Measurements from ENCODE around the gene ADK.
"Not testable (repeated sequence)": the region's sequence is repeated elsewhere in the genome, so short reads cannot be mapped to it uniquely, and the experiment has no call there.

The ADK gene

GRCh38 chr10:74433595-74433956 is 282.6 kb downstream of the ADK start:
- DNase-seq, result no peak

DNA sequence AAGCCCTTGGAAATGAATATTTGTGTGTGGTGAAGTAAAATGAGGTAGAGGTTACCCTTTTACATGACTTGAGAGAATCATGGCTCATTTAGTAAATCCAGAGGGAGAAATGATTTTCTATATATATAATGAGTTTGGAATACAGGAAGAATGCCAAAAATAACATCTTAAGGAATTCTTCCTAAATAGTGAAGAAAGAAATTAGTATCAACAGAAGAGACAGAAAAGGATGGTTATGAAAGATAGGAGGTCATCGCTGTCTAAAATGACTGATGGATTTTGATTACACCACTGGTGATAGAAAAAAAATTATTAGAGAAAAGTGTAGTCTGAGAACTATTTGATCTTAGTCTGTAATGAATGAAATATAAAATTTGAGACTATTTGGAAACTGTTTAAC is 283.0 kb downstream of the ADK start:
- DNase-seq, result no peak

DNA sequence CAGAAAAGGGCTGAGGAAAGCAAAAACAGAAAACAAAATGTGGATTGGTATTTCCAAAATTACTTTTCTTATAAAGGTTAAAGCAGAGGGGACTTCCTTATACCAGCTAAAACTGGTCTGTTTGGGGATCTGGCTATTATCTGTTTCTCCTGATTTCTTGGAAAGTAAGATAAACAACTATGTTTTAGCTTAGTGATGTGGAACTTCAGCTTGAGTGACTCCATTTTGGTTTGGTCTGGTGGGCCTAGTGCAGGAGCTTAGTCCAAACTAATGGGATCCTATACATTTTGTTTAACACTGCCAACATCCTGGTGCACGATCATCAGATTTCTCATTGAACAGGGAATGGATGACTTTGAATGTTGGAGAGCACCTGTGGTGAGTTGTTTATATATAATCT is 283.5 kb downstream of the ADK start:
- DNase-seq, result no peak

- DNase-seq, result no peak
Observed at GRCh38 chr10:74436523-74437170, 285.6 kb downstream of the ADK start.

DNA sequence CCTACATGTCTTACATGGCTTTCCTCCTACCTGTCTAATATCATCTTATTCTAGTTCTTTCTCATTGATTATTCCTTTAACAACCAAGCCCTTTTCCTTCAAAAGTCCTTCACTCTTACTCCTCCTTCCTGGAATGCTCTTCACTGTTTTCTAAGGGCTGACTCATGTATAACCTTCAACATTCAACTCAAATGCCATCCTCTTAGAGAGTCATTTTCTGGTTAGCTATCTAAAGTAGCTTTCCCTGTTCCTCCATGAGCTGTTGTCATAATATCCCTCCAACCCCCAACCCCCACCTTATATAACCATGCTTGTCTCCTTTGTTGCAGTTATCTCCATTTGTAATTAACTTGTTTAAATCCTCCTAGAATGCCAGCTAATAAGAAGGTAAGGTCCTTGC is 286.8 kb downstream of the ADK start:
- no peak for DNase-seq

GRCh38 chr10:74439213-74439612 is 288.2 kb downstream of the ADK start:
- DNase-seq, result no peak

DNA sequence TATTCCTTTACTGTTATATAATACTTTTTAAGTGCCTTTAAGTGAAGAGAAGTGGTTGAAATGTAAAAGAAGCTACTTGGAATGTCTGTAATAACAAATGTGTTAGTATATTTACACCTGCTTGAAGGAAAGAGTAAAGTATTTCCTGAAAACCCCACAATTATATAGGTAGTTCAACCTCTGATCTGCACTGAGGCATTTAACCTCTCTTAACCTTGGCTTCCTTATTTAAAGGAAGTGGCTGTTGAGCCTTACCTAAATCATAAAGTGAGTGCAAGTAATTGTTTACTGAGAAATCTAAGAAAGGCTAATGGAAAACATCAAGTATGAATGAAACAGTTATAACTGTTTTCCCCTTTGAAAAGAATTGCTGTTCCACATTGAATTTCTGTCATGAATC is 294.5 kb downstream of the ADK start:
- no peak for DNase-seq

DNA sequence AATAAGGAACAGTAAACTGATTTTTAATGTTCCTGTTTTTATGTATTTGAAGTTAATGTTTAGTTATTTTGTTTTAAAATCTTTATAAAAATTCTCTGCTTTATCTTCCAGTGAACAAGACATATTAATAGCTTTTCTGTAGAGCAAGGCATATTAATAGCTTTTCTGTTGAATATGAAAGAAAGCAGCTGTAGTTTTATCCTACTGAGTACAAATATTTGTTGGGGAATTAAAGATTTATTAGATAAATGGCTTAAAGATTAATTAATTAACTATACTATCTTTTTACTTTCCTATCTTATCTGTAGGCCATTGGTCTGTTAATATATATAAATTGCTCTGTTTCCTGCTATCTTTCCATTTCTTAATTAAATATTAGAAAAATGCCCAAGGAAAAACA is 299.6 kb downstream of the ADK start:
- no peak for DNase-seq

DNA sequence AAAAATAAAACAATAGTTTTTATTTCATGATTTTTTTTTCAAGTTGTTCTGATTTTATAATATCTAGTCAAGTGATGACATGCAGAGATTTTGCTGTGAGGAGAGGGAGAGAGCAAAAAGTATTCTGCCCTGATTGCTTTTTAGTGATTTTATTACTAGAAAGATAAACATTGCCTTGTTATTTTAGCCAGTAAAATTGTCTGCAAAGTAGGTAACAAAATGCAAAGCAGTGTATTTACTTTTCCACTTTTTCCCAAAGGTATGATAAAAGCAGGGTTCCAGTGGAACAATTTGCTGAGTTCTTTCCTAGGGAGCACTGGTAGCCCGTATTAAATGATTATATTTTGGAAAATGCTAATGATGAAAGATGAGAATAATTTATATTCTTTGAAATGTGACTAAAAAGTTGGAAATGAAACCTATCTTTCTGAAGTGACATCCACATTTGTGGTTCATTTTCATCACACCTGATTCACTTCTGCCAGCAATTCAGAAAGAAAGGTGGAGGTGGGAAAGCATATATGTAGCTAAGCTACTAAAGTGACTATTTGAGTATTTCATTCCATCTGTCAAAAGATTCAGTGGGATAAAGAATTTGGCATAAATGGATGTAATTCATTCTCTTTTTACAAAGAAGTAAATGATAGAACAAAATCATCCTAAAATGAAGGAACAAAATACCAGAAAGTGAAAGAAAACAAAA is 300.3 kb downstream of the ADK start:
- no peak for DNase-seq

- DNase-seq, result no peak
Observed at GRCh38 chr10:74453169-74453568, 302.1 kb downstream of the ADK start.

GRCh38 chr10:74457478-74457877 is 306.5 kb downstream of the ADK start:
- DNase-seq, result not testable (repeated sequence)

DNA sequence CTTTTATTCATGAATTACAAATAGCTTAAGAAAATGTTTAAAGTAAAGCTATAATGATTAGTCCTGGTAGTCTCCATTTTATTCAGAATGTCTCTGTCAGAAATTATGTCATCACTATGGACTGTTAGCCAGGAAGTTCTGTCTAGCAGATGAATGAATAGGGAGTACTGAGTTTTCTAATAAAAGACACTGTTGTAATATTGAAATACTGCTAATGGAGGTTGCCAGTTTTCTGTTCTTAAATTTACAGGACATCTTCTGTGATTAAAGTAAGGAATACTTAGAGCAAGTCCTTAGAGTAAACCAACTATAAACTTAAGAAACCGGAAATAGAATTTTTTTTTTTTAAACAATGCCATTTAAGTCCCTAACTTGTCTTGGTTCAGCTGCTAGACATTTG is 309.8 kb downstream of the ADK start:
- no peak for DNase-seq

DNA sequence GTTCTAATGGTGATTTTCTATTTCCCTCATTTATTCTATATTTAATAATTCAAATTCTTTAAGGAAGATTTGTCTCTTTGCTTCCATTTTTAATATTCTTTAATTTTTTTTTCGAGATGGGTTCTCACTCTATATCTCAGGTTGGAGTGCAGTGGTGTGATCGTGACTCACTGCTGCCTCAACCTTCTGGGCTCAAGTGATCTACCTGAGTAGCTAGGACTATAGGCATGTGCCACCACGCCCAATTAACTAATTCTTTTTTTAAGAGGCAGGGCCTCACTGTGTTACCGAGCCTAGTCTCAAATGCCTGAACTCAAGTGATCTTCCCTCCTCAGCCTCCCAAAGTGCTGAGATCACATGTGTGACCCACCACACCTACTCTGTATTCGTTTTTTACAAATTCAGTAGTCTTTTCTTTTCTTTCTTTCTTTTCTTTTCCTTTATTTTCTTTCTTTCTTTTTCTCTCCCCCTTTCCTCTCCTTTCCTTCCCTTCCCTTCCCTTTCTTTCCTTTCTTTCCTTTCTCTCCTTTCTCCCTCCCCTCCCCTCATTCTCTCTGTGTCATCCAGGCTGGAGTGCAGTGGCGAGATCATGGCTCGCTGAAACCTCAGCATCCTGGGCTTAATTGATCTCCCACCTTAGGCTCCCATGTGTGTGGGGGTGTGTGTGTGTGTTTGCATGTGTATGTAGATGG is 323.1 kb downstream of the ADK start:
- DNase-seq, result no peak

DNA sequence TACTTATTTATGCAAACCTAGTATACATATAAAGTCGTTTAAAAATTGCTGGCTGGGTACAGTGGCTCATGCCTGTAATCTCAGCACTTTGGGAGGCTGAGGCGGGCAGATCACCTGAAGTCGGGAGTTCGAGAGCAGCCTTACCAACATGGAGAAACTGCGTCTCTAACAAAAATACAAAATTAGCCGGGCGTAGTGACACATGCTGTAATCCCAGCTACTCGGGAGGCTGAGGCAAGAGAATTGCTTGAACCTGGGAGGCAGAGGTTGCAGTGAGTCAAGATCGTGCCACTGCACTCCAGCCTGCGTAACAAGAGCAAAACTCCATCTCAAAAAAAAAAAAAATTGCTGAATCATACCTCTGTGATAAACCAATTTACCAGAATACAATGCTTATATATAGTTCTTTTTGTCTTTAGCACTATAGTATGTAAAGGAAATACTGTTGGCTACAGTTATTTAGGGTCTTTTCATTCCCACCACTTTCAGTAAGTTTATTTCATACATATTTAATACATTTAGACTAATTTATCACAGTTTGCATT is 325.2 kb downstream of the ADK start:
- DNase-seq, result not testable (repeated sequence)

DNA sequence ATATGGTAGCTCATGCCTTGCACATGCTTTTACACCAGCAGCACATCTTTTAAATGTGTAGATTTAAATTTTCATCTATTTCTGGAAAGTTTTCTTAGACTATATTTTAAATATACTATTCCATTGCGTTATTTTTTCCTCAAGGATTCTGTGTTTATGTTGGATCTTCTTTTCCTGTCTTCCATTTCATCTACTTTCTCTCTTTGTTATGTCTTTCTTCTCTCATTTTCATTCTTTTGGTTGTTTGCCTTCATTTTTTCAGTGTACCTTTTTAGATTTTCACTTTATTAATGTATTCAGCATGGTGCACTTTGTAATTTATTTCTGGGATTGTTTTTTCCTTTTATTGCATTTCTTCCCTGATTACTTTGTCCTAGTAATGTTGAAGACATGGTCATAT is 329.8 kb downstream of the ADK start:
- no peak for DNase-seq

- no peak for DNase-seq
Observed at GRCh38 chr10:74483356-74483755, 332.3 kb downstream of the ADK start.

- no peak for DNase-seq
Observed at GRCh38 chr10:74485283-74485682, 334.3 kb downstream of the ADK start.

- no peak for DNase-seq
Observed at GRCh38 chr10:74486659-74487058, 335.6 kb downstream of the ADK start.

DNA sequence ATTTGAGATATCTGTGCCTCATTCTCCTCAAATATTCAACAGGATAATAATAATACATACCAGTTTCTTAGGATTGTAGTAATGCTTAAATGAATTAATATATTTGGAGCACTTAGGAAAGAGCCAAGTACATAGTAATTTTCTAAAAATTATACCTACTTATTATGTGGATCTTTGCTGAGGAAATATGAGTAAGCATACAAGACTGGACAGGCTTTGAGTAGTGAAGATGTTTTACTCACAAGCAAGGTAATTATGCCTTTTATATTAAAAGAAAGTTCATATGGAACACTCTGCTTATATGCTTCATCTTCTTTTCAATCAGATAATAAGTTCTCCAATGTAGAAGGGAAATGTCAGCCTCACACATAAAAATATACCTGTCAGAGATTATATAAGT is 337.9 kb downstream of the ADK start:
- DNase-seq, result no peak

- DNase-seq, result no peak
Observed at GRCh38 chr10:74490551-74490950, 339.5 kb downstream of the ADK start.

- no peak for DNase-seq
Observed at GRCh38 chr10:74491014-74491413, 340.0 kb downstream of the ADK start.

GRCh38 chr10:74496276-74496675 is 345.3 kb downstream of the ADK start:
- not testable (repeated sequence) for DNase-seq

GRCh38 chr10:74498664-74499063 is 347.6 kb downstream of the ADK start:
- not testable (repeated sequence) for DNase-seq

Data from NCI-H510A (cell line).